NCI-H2227 treated with DMSO at 0.1 percent for 48 hours (cell line): ENCODE data around the gene KRT81.
"Not testable (repeated sequence)": the region's sequence is repeated elsewhere in the genome, so short reads cannot be mapped to it uniquely, and the experiment has no call there.

ENCODE experiments used
- DNase-seq: peaks from one replicate; lab custom pipeline; 2025; lab: John Stamatoyannopoulos, UW

KRT81 gene

GRCh38 chr12:52296572-52297215, 5.4 kb upstream of the KRT81 start:
- no peak for DNase-seq

DNA sequence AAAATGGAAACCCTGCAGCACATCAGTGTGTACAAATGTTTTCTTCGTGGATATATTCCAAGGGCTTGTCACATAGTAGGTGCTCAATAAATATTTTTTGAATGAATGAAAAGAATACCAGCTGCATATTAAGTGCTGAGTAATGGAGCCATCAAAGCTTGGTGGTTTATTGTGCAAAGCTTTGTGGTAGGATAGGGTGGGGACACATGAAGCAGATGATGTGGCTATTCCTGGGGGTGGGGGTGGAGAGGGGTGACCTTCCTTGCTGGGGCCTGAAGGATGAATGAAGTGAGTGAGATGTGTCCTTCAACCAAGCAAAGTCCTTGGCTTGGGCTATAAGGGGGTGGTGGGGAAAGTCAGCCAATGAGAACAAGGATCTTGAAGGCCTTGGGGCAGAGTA, 4.3 kb upstream of the KRT81 start:
- no peak for DNase-seq

DNA sequence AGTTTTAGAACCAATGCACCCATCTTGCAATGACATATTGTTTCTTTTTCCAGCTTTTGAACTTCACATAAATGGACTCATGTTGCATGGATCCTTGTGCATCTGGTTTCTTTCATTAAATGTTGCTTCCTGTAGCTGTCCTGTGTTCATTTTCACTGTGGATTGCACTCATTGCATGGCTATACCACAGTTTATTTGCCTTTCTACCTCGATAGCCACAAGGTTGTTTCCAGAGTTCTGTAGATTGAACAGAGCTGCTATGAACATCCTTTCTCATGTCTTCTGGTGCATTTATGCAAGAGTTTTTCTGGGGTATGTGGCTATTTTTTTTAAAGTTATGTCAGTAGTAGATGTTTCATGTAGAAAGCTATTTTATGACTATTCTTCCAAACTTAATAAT, 3.5 kb upstream of the KRT81 start:
- DNase-seq: no peak

GRCh38 chr12:52293926-52294325, 2.6 kb upstream of the KRT81 start:
- no peak for DNase-seq

GRCh38 chr12:52290483-52291134, 725 bp downstream of the KRT81 start:
- not testable (repeated sequence) for DNase-seq

- not testable (repeated sequence) for DNase-seq
These were observed 3.2 kb downstream of the KRT81 start for GRCh38 chr12:52287816-52288805.

DNA sequence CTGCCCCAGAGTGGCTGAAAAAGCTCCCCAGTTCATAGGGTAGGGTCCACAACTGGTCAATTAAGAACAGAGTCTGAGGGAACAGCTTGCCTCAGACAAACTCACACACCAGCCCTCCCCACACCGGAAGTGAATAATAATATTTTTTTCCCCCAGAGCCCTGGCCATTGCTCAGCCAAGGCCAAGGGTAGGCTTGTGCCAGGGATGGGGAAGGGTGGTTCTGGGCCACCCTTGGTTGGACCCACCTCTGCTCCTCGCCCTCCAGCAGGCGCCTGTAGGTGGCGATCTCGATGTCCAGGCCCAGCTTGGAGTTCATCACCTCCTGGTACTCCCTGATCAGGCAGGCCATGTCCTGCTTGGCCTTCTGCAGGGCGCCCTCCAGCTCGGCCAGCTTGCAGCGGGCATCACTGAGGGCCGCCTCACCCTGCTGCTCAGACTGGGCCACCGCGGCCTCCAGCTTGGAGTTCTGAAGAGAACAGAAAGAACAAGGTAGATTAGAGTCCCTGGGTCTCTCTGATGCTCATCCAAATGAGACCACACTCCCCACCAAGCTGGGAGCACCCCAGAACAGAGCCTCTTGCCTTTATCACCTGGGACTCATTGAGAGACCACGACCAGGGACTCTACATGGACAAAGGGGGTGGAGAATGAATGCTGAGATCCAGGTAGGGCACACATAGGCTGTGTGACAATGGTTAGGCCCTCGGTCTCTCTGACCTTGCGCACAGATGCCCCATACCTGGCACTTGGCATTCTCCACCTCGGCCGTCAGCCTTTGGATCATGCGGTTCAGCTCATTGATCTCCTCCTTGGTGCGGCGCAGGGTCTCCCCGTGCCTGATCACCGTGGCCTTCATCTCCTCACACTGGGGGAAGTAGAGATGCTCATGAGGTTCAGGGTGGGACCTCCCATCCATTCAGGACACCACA, 4.2 kb downstream of the KRT81 start:
- not testable (repeated sequence) for DNase-seq

- no peak for DNase-seq
These were observed 5.3 kb downstream of the KRT81 start for GRCh38 chr12:52285851-52286530.

DNA sequence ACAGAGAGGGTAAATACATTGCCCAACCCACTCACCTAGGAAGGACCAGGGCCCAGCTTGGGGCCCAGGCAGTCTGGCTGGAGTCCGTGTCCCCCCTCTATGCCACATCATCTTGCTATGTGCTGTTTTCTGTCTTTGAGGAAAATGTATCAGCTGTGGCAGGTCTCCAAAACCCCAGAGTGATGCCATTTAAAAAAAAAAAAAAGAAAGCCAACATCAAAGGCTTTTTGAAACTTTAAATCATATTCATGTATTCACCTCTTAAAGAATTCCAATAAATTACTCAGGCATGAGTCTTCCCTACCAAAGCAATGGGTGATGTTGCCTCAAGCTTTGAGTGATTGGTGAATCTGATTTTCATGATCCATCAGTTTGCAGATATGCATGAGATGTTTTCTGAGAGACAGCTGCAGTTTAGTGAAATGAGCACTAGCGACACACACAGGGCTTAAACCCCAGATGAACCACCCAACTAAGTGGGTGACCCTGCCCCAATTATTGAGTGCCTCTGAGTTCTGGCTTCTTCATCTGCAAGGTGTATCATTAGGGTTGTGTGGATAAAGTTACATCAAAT, 6.1 kb downstream of the KRT81 start:
- DNase-seq: no peak

DNA sequence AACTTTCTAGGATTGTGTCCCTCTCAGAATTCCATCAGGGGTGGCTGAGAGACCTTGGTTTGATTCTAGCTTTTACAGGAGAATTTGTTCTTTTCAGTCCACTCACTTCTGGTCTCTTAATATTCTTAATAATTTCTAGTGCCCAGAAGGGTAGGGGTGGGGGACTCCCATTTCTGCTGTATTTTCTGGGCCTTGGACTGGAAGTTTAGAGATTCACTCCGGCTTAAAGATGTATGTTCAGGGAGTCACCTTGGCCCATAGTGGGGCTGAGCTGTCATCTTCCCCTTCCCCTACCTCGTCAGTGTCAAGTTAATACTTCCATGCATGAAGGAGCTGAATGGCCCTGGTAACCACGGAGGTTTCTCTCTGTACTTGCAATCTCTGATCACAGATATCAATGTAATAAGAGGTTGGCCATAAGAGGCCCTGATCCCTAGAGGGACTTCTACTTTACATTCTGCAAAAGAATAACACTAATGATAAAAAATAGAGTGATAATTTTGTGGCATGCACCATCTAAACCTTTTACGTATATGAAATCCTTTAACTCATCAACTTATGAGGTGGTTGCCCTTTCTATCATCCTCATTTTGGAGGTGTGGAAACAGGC, 6.7 kb downstream of the KRT81 start:
- no peak for DNase-seq

- DNase-seq: no peak
These were observed 10.4 kb downstream of the KRT81 start for GRCh38 chr12:52280796-52281560.

- no peak for DNase-seq
These were observed 11.0 kb downstream of the KRT81 start for GRCh38 chr12:52280319-52280795.

- no peak for DNase-seq
These were observed 11.7 kb downstream of the KRT81 start for GRCh38 chr12:52279422-52280318.

GRCh38 chr12:52278575-52279421, 12.5 kb downstream of the KRT81 start:
- peak; percentile 24 for DNase-seq

GRCh38 chr12:52277486-52278245, 13.7 kb downstream of the KRT81 start:
- no peak for DNase-seq

GRCh38 chr12:52275686-52276085, 15.6 kb downstream of the KRT81 start:
- no peak for DNase-seq
